GM12878 (cell line): ENCODE measurements around the gene UTS2R. TPM values are rescaled to one million over a fixed set of nuclear protein-coding genes. Genes with fewer than 3 reads are reported as not detected.

Experiments used
- ATAC-seq: fragments of 200-7000 bp; cut with Tn5 transposase; 3 replicates; pipeline ENCODE4 v1.9.1; 2020; ENCODE audit warnings: mild to moderate bottlenecking, moderate library complexity
- BruUV-seq: library from RNA; stranded (reverse); fragments of 400-500 nt; replicated peaks from 2 replicates; lab custom pipeline; 2021; lab: Mats Ljungman, UMichigan
- CTCF ChIA-PET: fragments of 300-600 bp; sonication (Branson Sonifier 250); formaldehyde crosslinking; extraction: SDS; loops from one replicate; lab custom pipeline; 2021; ENCODE audit warnings: inconsistent platforms; lab: Yijun Ruan, JAX
- POLR2A ChIA-PET: fragments of 350-600 bp; formaldehyde crosslinking; extraction: SDS; loops from one replicate; lab custom pipeline; 2021; ENCODE audit warnings: inconsistent platforms; lab: Charles Lee
- RAD21 ChIA-PET: fragments of 300-600 bp; sonication (Branson Sonifier 250); formaldehyde crosslinking; loops from one replicate; lab custom pipeline; 2023; ENCODE audit warnings: antibody characterized with exemption; ENCODE audit not compliant: unreplicated experiment; lab: Charles Lee
- SMC1A ChIA-PET: fragments of 300-600 bp; sonication (Branson Sonifier 250); formaldehyde crosslinking; loops from one replicate; lab custom pipeline; 2023; ENCODE audit not compliant: unreplicated experiment, uncharacterized antibody; lab: Charles Lee
- DNase-seq: peaks from one replicate; pipeline ENCODE4 v3.0.0-alpha.2; 2011; ENCODE audit warnings: low read depth, low spot score
- FAIRE-seq: peaks from 3 replicates; lab custom pipeline; 2011; peaks lifted over from hg19 to GRCh38; lab: Jason Lieb, UNC
- H2AFZ ChIP-seq: 2 replicates; pipeline ENCODE4 v1.6.0; 2011; ENCODE audit warnings: low read depth, low read length, control low read depth; ENCODE audit not compliant: control insufficient read depth
- H3K27ac ChIP-seq: 2 replicates; pipeline ENCODE4 v1.5.1; 2011; ENCODE audit warnings: control low read depth; ENCODE audit not compliant: control insufficient read depth, insufficient read depth
- H3K27me3 ChIP-seq, 2 experiments: replicated peaks in 1 of 2; 2 replicates each; pipeline versions ENCODE4 v1.6.0 to v1.6.1; 2011; ENCODE audit warnings: low read length in 1 of 2; ENCODE audit not compliant: control insufficient read depth in 2 of 2, insufficient read depth in 2 of 2
- H3K36me3 ChIP-seq, 2 experiments: 2 replicates each; pipeline ENCODE4 v1.5.1; 2011; ENCODE audit warnings: low read length in 1 of 2; ENCODE audit not compliant: control insufficient read depth in 2 of 2, insufficient read depth in 2 of 2
- H3K4me1 ChIP-seq: 2 replicates; pipeline ENCODE4 v1.6.1; 2011; ENCODE audit warnings: mild to moderate bottlenecking, low read length, moderate library complexity, mixed read lengths; ENCODE audit not compliant: control insufficient read depth, insufficient read depth
- H3K4me2 ChIP-seq: 2 replicates; pipeline ENCODE4 v1.6.0; 2011; ENCODE audit warnings: control low read depth; ENCODE audit not compliant: control insufficient read depth, insufficient read depth
- H3K4me3 ChIP-seq: fragments of 200-600 bp; sonication (generic); 2 replicates; pipeline ENCODE4 v1.5.1; 2016
- H3K79me2 ChIP-seq: 2 replicates; pipeline ENCODE4 v1.6.0; 2011; ENCODE audit warnings: low read length; ENCODE audit not compliant: control insufficient read depth, insufficient read depth
- H3K9ac ChIP-seq: 2 replicates; pipeline ENCODE4 v1.8.0; 2011; ENCODE audit warnings: low read length, control low read depth, mixed read lengths; ENCODE audit not compliant: control insufficient read depth, insufficient read depth
- H3K9me3 ChIP-seq: replicated peaks from 3 replicates; pipeline ENCODE4 v1.5.1; 2011; ENCODE audit warnings: mild to moderate bottlenecking, low read length; ENCODE audit not compliant: control insufficient read depth, insufficient read depth
- H4K20me1 ChIP-seq: 2 replicates; pipeline ENCODE4 v1.6.0; 2011; ENCODE audit not compliant: control insufficient read depth, insufficient read depth
- ATF7 ChIP-seq: fragments of 450-650 bp; IDR thresholded peaks from 2 replicates; pipeline ENCODE4 v1.6.1; 2016; ENCODE audit warnings: low read depth, mild to moderate bottlenecking
- PRDM15 ChIP-seq: fragments of 450-650 bp; formaldehyde crosslinking; IDR thresholded peaks from 2 replicates; pipeline ENCODE4 v1.4.0; 2020; ENCODE audit warnings: mild to moderate bottlenecking, moderate library complexity
- WGBS: methylation state at CpG from one replicate; pipeline ENCODE4 v1.1.6; 2016; ENCODE audit warnings: low lambda C conversion rate; ENCODE audit not compliant: insufficient replicate concordance, insufficient coverage; ENCODE audit errors: missing lambda C conversion rate; 5-methylcytosine and 5-hydroxymethylcytosine counted together
- in situ Hi-C: fragments of 300-500 bp; cut with MboI; formaldehyde crosslinking; loops from 9 replicates; pipeline ENCODE4 v1.14.3; 2018; ENCODE audit warnings: mixed read lengths
- intact Hi-C: fragments of 100-400 bp; cut with micrococcal nuclease; formaldehyde crosslinking; loops from one replicate; pipeline ENCODE4 v1.14.2; 2022; ENCODE audit not compliant: unreplicated experiment
- polyA plus RNA-seq, 11 experiments: library from polyadenylated mRNA; depleted of rRNA in 4 of 11; unstranded in 6 of 11; stranded (reverse) in 5 of 11; fragments of >200 nt; fragmentation: Nextera tagmentation in 4 of 11; fragmentation: Illumina TruSeq in 1 of 11; extraction: Ambion mirVana in 4 of 11; extraction: Trizol in 1 of 11; gene quantifications; 1 replicate in 1 of 11; 2 replicates in 10 of 11; pipeline versions ENCODE4 v1.2.1 to v1.2.3, GENCODE V29; 2011 to 2016; ENCODE audit warnings: inconsistent platforms in 2 of 11, missing spikeins in 2 of 11, low read depth in 1 of 11
- total RNA-seq, 4 experiments: library from RNA; depleted of rRNA in 3 of 4; stranded (reverse); fragments of >200 nt in 3 of 4; fragmentation: Illumina TruSeq in 1 of 4; extraction: Trizol in 1 of 4; gene quantifications; 2 replicates each; pipeline versions ENCODE4 v1.2.1 to v1.2.3, GENCODE V29; 2013 to 2021

Gene UTS2R
- total and polyA plus RNA-seq, 10 of the 15 experiments (the other 5 are each of a cell fraction or from before 2014, with no cell fraction given), result 0.04 to 0.36 (median 0.11) TPM; not detected in 6

GRCh38 chr17:82396601-82397435, 25.3 kb downstream of the UTS2R start:
- H3K36me3 ChIP-seq, result peaks cover 1 to 2% of the 10 kb centered on the region in 2 experiments; a peak in 2 of 4 replicates
- WGBS, result 52% methylated on average over 18 of the region's 19 CpGs
- ChIA-PET RAD21 (no interaction called here), CTCF (no interaction called here), POLR2A (interaction anchor here (0.5 kb wide), 1 partner anchor 198 kb away, joined by 5 read pairs; no protein-coding TSS in a partner anchor), SMC1A (no interaction called here)
- in situ Hi-C loops, result no loop called here
- H3K27ac ChIP-seq, result no peak overlapping the region
- intact Hi-C loops, result no loop called here
- no peaks in the 10 kb centered on the region for H3K79me2 ChIP-seq
- H2AFZ ChIP-seq, result no peak overlapping the region
- H3K4me2 ChIP-seq, result no peak overlapping the region
- FAIRE-seq (no peak), ATAC-seq (no peak), DNase-seq (no peak)
- peaks cover 3% of the 10 kb centered on the region; the same call in 1 of the 2 replicates for H3K4me1 ChIP-seq
- TF ChIP-seq PRDM15 (CRISPR knock-in tag), result no peak
- no peak for TF ChIP-seq ATF7
- no peaks in the 10 kb centered on the region for H4K20me1 ChIP-seq
- H3K9me3 ChIP-seq, result no peaks in the 10 kb centered on the region
- H3K4me3 ChIP-seq, result no peak overlapping the region
- BruUV-seq, result no TSS peak
- H3K27me3 ChIP-seq, result no peaks in the 10 kb centered on the region
- H3K9ac ChIP-seq, result no peak overlapping the region
